Bronchial epithelial cell (primary cell): ENCODE measurements around the gene EPN2. TPM values are rescaled to one million over a fixed set of nuclear protein-coding genes. Genes with fewer than 3 reads are reported as not detected.
A peak's percentile ranks its signal among the peaks of the same experiment; 100 is the strongest.

ENCODE experiments used
- DNase-seq: peaks from one replicate; pipeline ENCODE4 v3.0.0-alpha.2; 2010; ENCODE audit warnings: low read depth
- FAIRE-seq: peaks from 2 replicates; lab custom pipeline; 2011; peaks lifted over from hg19 to GRCh38; lab: Jason Lieb, UNC
- H3K27me3 ChIP-seq: 2 replicates; pipeline ENCODE4 v1.5.1; 2011; ENCODE audit warnings: low read length; ENCODE audit not compliant: control insufficient read depth, insufficient read depth
- H3K36me3 ChIP-seq: 2 replicates; pipeline ENCODE4 v1.5.1; 2011; ENCODE audit warnings: low read length; ENCODE audit not compliant: control insufficient read depth, insufficient read depth
- H3K4me3 ChIP-seq: 2 replicates; pipeline ENCODE4 v1.5.1; 2011; ENCODE audit warnings: mild to moderate bottlenecking, low read depth, low read length, control low read depth
- total RNA-seq: library from RNA; depleted of rRNA; stranded (reverse); fragments of >200 nt; gene quantifications from 2 replicates; pipeline ENCODE4 v1.2.1, GENCODE V29; 2014
- TF ChIP-seq, protein P1 (sequence below): IDR thresholded peaks from 2 replicates; pipeline ENCODE4 v1.5.1; 2011; ENCODE audit warnings: mild to moderate bottlenecking, moderate library complexity, low read length, control low read depth, inconsistent platforms; ENCODE audit not compliant: insufficient read depth, severe bottlenecking

Gene EPN2
- total RNA-seq, 1 donor from 2014 or later: 13.7 TPM

DNA sequence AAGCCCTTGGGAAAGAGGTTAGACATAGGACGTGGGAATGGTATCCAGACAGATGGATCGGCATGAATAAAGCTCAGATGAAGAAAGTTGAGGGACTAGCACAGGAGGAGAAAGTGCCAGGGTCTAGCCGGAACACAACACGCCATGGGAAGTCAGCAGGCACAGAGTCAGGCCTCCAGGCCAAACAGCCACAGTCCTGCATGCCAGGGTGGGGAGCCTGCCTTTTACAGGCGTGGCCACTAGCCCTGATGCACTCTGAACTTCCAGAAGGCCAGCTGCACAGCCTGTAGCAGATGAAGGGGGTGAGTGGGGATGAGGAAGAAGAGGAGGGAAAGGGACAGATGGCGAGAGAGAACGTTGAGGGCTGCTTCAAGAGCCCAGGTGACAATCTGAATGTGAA lies 120.2 kb downstream of the EPN2 start:
- DNase-seq (no peak), FAIRE-seq (peak; percentile 97)
- no peaks in the 10 kb centered on the region for H3K27me3 ChIP-seq
- H3K36me3 ChIP-seq: peaks cover 4% of the 10 kb centered on the region
- no peak overlapping the region for H3K4me3 ChIP-seq
- TF ChIP-seq, protein P1, sequence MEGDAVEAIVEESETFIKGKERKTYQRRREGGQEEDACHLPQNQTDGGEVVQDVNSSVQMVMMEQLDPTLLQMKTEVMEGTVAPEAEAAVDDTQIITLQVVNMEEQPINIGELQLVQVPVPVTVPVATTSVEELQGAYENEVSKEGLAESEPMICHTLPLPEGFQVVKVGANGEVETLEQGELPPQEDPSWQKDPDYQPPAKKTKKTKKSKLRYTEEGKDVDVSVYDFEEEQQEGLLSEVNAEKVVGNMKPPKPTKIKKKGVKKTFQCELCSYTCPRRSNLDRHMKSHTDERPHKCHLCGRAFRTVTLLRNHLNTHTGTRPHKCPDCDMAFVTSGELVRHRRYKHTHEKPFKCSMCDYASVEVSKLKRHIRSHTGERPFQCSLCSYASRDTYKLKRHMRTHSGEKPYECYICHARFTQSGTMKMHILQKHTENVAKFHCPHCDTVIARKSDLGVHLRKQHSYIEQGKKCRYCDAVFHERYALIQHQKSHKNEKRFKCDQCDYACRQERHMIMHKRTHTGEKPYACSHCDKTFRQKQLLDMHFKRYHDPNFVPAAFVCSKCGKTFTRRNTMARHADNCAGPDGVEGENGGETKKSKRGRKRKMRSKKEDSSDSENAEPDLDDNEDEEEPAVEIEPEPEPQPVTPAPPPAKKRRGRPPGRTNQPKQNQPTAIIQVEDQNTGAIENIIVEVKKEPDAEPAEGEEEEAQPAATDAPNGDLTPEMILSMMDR: no peak

DNA sequence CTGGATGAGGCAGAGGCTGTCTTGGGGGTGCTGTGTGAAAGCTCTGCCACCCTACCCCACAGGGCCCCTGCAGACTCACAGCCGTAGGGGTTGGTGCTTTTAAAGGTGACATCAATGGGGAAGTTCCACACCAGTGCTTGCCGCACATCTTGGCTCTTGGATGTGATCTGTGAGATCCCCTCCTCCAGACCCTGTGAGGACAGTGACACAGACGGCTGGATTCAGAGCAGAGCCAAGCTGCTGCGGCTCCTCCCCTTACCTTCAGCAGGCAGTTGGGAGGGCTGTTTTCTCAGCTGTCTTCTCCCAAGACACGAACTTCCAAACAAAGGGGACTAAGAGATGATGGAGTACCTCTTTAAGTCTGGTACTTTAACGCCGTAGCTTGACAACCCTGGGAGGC lies 120.6 kb downstream of the EPN2 start:
- TF ChIP-seq, protein P1: no peak
- no peak for FAIRE-seq
- H3K36me3 ChIP-seq: peaks cover 4% of the 10 kb centered on the region

DNA sequence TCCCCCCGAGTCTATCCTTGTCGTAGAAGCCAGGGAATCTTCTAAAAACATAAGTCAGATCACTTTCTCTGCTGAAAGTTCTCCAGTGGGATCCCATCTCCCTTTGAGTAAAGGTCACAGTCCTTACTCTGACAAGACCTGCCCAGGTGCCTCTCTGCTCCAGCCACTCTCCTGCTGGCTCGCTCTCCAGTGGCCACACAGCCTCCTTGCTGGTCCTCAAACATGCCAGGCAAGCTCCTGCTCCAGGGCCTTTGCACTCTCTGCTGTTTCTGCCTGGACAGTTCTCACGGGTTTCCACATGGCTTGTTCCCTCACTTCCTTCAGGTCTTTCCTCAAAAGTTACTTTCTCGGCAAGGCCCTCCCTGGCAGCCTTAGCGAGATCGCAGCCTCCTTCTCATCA lies 122.0 kb downstream of the EPN2 start:
- peaks cover 4% of the 10 kb centered on the region for H3K36me3 ChIP-seq
- no peak overlapping the region for H3K4me3 ChIP-seq
- H3K27me3 ChIP-seq: no peaks in the 10 kb centered on the region
- no peak for DNase-seq
- no peak for FAIRE-seq
- TF ChIP-seq, protein P1: no peak

More for the DNA sequence above, 120.6 kb downstream of the EPN2 start:
- Histone ChIP-seq H3K4me3 (no peak overlapping the region), H3K27me3 (no peaks in the 10 kb centered on the region)
- DNase-seq: no peak

DNA sequence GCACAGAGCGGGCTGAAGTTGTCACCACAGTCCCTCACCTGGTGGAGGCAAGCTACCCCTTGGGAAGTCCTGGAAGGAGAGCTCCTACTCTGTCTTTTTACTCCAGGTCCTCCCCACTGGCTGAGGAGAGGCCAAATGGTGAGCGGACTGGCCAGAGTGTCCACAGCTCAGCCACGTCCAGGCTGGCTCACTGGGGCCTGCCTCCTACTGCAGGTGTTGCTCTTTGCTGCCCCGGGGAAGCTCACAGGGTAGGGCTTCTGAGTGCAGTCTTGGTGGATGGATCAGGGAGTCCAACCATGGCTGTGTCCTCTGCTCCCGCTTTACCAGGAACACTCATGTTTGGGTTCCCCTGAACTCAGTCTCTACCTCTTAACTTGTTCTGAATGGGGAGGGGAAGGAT lies 122.7 kb downstream of the EPN2 start:
- DNase-seq: no peak
- Histone ChIP-seq H3K4me3 (no peak overlapping the region), H3K36me3 (peaks cover 4% of the 10 kb centered on the region), H3K27me3 (no peaks in the 10 kb centered on the region)
- peak; percentile 84 for FAIRE-seq
- TF ChIP-seq, protein P1: no peak

DNA sequence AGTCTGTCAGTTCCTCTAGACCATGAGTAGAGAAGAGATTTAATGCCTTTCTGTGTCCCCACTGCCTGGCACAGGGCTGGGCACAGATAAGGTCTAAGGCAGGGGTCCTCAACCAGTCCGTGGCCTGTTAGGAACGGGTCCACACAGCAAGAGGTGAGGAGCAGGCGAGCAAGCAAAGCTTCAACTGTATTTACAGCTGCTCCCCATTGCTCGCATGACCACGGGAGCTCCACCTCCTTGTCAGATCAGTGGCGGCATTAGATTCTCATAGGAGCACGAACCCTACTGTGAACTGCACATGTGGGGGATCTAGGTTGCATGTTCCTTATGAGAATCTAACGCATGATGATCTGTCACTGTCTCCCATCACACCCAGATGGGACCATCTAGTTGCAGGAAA lies 123.6 kb downstream of the EPN2 start:
- DNase-seq: no peak
- no peaks in the 10 kb centered on the region for H3K27me3 ChIP-seq
- H3K4me3 ChIP-seq: no peak overlapping the region
- peaks cover 4% of the 10 kb centered on the region for H3K36me3 ChIP-seq
- no peak for FAIRE-seq
- TF ChIP-seq, protein P1: no peak

DNA sequence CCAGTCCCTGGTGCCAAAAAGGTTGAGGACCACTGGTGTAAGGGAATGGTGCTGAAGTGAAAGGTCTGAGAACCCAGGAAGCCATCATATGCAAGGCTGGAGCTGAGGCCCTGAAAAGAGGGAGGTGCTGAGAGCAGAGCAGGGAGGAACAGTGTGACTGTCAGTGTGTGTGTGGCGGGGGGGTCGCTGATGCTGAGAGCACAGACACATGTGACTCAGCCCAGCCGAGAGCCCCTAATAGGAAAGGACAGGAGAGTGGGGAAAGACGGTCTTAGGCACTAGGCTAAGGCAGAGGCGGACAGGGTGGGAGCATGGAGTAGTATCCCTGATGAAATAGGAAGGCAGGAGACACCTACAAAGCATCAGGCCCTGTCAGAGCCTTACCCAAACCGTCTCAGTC lies 124.2 kb downstream of the EPN2 start:
- no peak for DNase-seq
- Histone ChIP-seq H3K36me3 (peaks cover 4% of the 10 kb centered on the region), H3K4me3 (no peak overlapping the region), H3K27me3 (no peaks in the 10 kb centered on the region)
- FAIRE-seq: no peak
- TF ChIP-seq, protein P1: no peak
